ENCODE measurements around the gene CUBN. TPM values are rescaled to one million over a fixed set of nuclear protein-coding genes. Genes with fewer than 3 reads are reported as not detected.

CUBN gene
- total RNA-seq, 1 experiment from 2014 or later: 0.07 TPM

DNA sequence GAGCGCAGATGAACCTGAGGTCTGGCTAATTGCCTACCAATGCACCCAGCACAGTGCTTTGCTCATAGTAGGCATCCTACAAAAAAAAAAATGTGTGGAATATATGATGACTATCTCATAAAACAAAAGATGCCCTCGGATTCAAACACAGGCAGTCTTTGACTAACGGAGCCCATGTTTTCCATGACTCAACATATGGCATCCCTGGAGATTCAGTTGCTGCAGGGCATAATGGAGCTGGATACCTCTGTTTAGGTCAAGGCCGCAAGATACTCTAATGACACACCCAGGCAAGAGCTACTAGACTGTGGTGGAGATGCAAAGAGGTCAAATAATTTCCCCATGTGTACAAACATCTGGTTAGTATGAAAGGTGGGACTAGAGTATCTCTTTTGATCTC, 16.3 kb downstream of the CUBN start:
- ChIA-PET CTCF (no interaction called here), POLR2A (ENCODE audit: unreplicated experiment) (no interaction called here)
- no TSS peak for BruUV-seq (replicated peaks)
- peak in 1 of 2 experiments; percentile 36 for DNase-seq
- H3K27ac ChIP-seq: no peak overlapping the region
- H3K4me2 ChIP-seq: no peak overlapping the region
- no peaks in the 10 kb centered on the region for H4K20me1 ChIP-seq (ENCODE audit: insufficient read depth)
- intact Hi-C loops (cut with micrococcal nuclease; ENCODE audit: unreplicated experiment): no loop called here
- H2AFZ ChIP-seq: no peak overlapping the region
- peaks cover 3% of the 10 kb centered on the region; the same call in 1 of the 2 replicates for H3F3A ChIP-seq (ENCODE audit: insufficient read depth, low read depth)
- no peaks in the 10 kb centered on the region for H3K27me3 ChIP-seq (ENCODE audit: insufficient read depth, low read depth)
- no peaks in the 10 kb centered on the region for H3K79me2 ChIP-seq (ENCODE audit: low read depth)
- no peaks in the 10 kb centered on the region for H3K9me3 ChIP-seq (ENCODE audit: insufficient read depth, low read depth)
- no peaks in the 10 kb centered on the region for H3K36me3 ChIP-seq (ENCODE audit: low read depth)
- no peak overlapping the region for H3K4me3 ChIP-seq
- TF ChIP-seq, protein P1, sequence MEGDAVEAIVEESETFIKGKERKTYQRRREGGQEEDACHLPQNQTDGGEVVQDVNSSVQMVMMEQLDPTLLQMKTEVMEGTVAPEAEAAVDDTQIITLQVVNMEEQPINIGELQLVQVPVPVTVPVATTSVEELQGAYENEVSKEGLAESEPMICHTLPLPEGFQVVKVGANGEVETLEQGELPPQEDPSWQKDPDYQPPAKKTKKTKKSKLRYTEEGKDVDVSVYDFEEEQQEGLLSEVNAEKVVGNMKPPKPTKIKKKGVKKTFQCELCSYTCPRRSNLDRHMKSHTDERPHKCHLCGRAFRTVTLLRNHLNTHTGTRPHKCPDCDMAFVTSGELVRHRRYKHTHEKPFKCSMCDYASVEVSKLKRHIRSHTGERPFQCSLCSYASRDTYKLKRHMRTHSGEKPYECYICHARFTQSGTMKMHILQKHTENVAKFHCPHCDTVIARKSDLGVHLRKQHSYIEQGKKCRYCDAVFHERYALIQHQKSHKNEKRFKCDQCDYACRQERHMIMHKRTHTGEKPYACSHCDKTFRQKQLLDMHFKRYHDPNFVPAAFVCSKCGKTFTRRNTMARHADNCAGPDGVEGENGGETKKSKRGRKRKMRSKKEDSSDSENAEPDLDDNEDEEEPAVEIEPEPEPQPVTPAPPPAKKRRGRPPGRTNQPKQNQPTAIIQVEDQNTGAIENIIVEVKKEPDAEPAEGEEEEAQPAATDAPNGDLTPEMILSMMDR (conservative IDR thresholded peaks at IDR 0.05): no peak
- no peak for TF ChIP-seq EZH2 (IDR thresholded peaks at IDR 0.05; ENCODE audit: low read depth)
- peaks cover 20% of the 10 kb centered on the region for H3K4me1 ChIP-seq (replicated peaks; ENCODE audit: insufficient read depth)
- H3K9me2 ChIP-seq (ENCODE audit: insufficient read depth): no peaks in the 10 kb centered on the region

DNA sequence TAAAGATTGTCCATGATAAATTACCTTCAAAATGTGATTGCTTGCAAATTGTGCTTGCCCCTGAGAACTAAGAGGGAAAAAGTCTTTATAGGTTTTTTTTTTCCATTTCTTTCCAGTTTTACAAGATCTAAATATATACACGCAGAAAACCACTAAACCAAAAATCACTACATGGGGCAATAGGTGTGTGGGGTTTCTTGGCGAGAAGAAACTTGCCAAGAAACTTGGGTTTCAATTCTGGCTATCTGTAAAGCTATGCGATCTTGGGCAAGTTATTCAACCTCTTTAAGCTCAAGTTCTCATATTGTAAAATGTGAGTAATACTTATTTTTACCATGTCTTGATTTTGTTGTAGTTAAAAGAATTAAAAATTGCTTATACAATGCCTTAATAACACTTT, 17.0 kb downstream of the CUBN start:
- Histone ChIP-seq H3K4me1 (replicated peaks; ENCODE audit: insufficient read depth) (peaks cover 20% of the 10 kb centered on the region), H3K4me2 (no peak overlapping the region), H3F3A (ENCODE audit: insufficient read depth, low read depth) (peaks cover 3% of the 10 kb centered on the region; the same call in 1 of the 2 replicates), H3K4me3 (no peak overlapping the region), H3K27ac (no peak overlapping the region), H3K27me3 (ENCODE audit: insufficient read depth, low read depth) (no peaks in the 10 kb centered on the region), H3K9me3 (ENCODE audit: insufficient read depth, low read depth) (no peaks in the 10 kb centered on the region), H3K79me2 (ENCODE audit: low read depth) (no peaks in the 10 kb centered on the region), H2AFZ (no peak overlapping the region), H3K36me3 (ENCODE audit: low read depth) (no peaks in the 10 kb centered on the region), H3K9me2 (ENCODE audit: insufficient read depth) (no peaks in the 10 kb centered on the region), H4K20me1 (ENCODE audit: insufficient read depth) (no peaks in the 10 kb centered on the region)
- TF ChIP-seq EZH2 (IDR thresholded peaks at IDR 0.05; ENCODE audit: low read depth): no peak
- TF ChIP-seq, protein P1 (conservative IDR thresholded peaks at IDR 0.05): no peak
- BruUV-seq (replicated peaks): no TSS peak
- no peak for DNase-seq
- POLR2A ChIA-PET (ENCODE audit: unreplicated experiment): no interaction called here
- intact Hi-C loops (cut with micrococcal nuclease; ENCODE audit: unreplicated experiment): no loop called here
- CTCF ChIA-PET: no interaction called here

DNA sequence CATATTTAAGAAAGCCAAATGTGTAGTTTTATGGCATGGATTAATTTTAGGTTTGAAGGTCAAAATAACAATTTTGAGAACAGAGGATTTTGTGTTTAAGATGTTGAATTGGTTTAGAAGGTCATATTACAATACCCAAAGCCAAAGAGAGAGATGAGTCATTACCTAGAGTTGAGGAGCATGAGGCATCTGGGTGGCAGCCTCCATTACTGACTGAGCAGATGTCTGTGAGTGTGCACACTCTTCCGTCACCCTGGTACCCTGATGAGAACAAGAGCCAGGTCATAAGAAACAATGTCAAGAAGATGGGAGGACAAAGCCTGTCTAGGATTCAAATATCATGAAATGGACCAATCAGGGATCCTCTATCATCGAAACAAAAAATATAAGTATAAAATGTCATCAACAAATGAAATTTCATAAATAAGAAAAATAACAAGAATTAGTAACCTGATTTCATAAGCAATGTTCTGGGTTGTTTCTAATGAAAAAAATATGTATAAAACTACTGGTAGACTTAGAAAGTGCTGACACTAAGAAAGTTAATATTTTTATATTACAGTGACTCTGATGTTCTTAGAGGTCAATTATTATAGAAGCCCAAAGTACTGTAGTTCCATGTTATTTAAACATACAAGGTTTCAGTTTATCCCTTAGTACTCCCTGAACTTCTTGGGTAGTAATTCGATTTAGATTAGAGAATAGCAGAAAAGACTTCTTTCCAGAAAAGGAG, 20.0 kb downstream of the CUBN start:
- H3K9me2 ChIP-seq (ENCODE audit: insufficient read depth): no peaks in the 10 kb centered on the region
- no peaks in the 10 kb centered on the region for H3K79me2 ChIP-seq (ENCODE audit: low read depth)
- POLR2A ChIA-PET (ENCODE audit: unreplicated experiment): no interaction called here
- no peaks in the 10 kb centered on the region for H4K20me1 ChIP-seq (ENCODE audit: insufficient read depth)
- H3K4me1 ChIP-seq (replicated peaks; ENCODE audit: insufficient read depth): peaks cover 4% of the 10 kb centered on the region
- no peak overlapping the region for H3K4me3 ChIP-seq
- H3K4me2 ChIP-seq: no peak overlapping the region
- intact Hi-C loops (cut with micrococcal nuclease; ENCODE audit: unreplicated experiment): no loop called here
- no peaks in the 10 kb centered on the region for H3K9me3 ChIP-seq (ENCODE audit: insufficient read depth, low read depth)
- H3K27me3 ChIP-seq (ENCODE audit: insufficient read depth, low read depth): no peaks in the 10 kb centered on the region
- BruUV-seq (replicated peaks): no TSS peak
- CTCF ChIA-PET: no interaction called here
- TF ChIP-seq, protein P1 (conservative IDR thresholded peaks at IDR 0.05): no peak
- no peak for TF ChIP-seq EZH2 (IDR thresholded peaks at IDR 0.05; ENCODE audit: low read depth)
- no peaks in the 10 kb centered on the region for H3F3A ChIP-seq (ENCODE audit: insufficient read depth, low read depth)
- H3K27ac ChIP-seq: no peak overlapping the region
- no peak overlapping the region for H2AFZ ChIP-seq
- no peak for DNase-seq
- H3K36me3 ChIP-seq (ENCODE audit: low read depth): no peaks in the 10 kb centered on the region
